ENCODE results near the gene HEMGN.

DNA sequence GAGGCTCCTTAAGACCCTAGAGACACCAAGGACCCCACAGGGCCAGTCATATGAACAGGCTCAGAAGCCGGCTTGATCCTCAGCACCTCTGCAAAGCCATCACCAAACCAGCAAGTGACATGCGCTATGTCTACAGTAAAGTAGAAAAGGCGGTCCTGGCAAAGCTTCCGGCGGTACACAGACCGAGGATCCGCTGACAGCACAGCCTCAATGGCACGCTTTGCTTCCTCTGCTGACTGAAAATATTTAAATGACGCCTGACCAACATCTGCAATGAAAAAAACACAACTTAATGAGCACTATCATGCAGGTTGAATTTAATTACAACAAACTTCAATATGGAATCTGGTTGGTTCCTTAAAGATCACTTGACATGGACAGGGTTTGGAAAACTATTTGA lies 33.2 kb downstream of the HEMGN start:
- no peak for TF ChIP-seq GATA2 (IDR thresholded peaks at IDR 0.05; ENCODE audit: low read depth, low read length)
- no peak for TF ChIP-seq GATA3 (IDR thresholded peaks at IDR 0.05; ENCODE audit: low read depth, low read length)
